Breast epithelium (tissue), 4 donors: ENCODE measurements around the gene INTS13. TPM values are rescaled to one million over a fixed set of nuclear protein-coding genes. Genes with fewer than 3 reads are reported as not detected.
A peak's percentile ranks its signal among the peaks of the same experiment; 100 is the strongest.

ENCODE experiments used
- DNase-seq, 2 donors: peaks; one replicate each; pipeline ENCODE4 v3.0.0-alpha.2; 2019; ENCODE audit warnings: low spot score in 2 of 2
- H3K27ac ChIP-seq, 2 donors: fragments of 200-600 bp; sonication (generic) in 1 of 2; one replicate each; pipeline ENCODE4 v1.5.1; 2016 to 2019; ENCODE audit warnings: mild to moderate bottlenecking in 1 of 2
- H3K27me3 ChIP-seq, 2 donors: fragments of 200-600 bp; sonication (generic) in 1 of 2; one replicate each; pipeline versions ENCODE4 v1.5.1 to v1.6.0; 2017 to 2019; ENCODE audit warnings: control low read depth in 1 of 2, mild to moderate bottlenecking in 1 of 2
- H3K36me3 ChIP-seq: fragments of 200-600 bp; one replicate; pipeline ENCODE4 v1.5.1; 2019
- H3K4me1 ChIP-seq, 2 donors: fragments of 200-600 bp; sonication (generic); one replicate each; pipeline ENCODE4 v1.5.1; 2016 to 2019; ENCODE audit warnings: control low read depth in 1 of 2
- H3K4me3 ChIP-seq, 3 donors: fragments of 200-600 bp; sonication (generic); 1 replicate in 2 of 3; 2 replicates in 1 of 3; pipeline ENCODE4 v1.5.1; 2016 to 2019; ENCODE audit warnings: mild to moderate bottlenecking in 3 of 3, moderate library complexity in 2 of 3
- H3K9me3 ChIP-seq, 2 donors: fragments of 200-600 bp; sonication (generic) in 1 of 2; one replicate each; pipeline ENCODE4 v1.5.1; 2016 to 2019; ENCODE audit warnings: control low read depth in 1 of 2
- POLR2A ChIP-seq: fragments of 450-650 bp; IDR thresholded peaks from one replicate; pipeline ENCODE4 v1.6.1; 2016; ENCODE audit warnings: antibody characterized with exemption, mild to moderate bottlenecking, moderate library complexity
- POLR2AphosphoS5 ChIP-seq, 3 donors: sonication (generic); formaldehyde crosslinking; IDR thresholded peaks; one replicate each; pipeline ENCODE4 v1.6.1; 2017; ENCODE audit warnings: antibody characterized with exemption in 3 of 3
- intact Hi-C: fragments of 100-400 bp; cut with DNase I; formaldehyde crosslinking; loops from one replicate; pipeline ENCODE4 v1.15.1; 2023; ENCODE audit warnings: low total_unique reads
- total RNA-seq, 3 donors: library from RNA; depleted of rRNA; stranded (reverse); fragments of >200 nt; gene quantifications; one replicate each; pipeline ENCODE4 v1.1.0, GENCODE V29; 2016
- TF ChIP-seq, protein P1 (sequence below), 3 donors: fragments of 450-650 bp; IDR thresholded peaks; one replicate each; pipeline ENCODE4 v1.5.1; 2016 to 2017; ENCODE audit warnings: antibody characterized with exemption in 3 of 3, mild to moderate bottlenecking in 3 of 3, moderate library complexity in 3 of 3

Gene INTS13
- total RNA-seq, 3 donors from 2014 or later, result 20.6 to 23.1 (median 21.9) TPM

GRCh38 chr12:26896913-26897312 lies 40.9 kb downstream of the INTS13 start:
- Histone ChIP-seq H3K4me1 (no peaks in the 10 kb centered on the region), H3K9me3 (no peaks in the 10 kb centered on the region), H3K4me3 (no peak overlapping the region), H3K27me3 (no peaks in the 10 kb centered on the region), H3K27ac (no peak overlapping the region), H3K36me3 (no peaks in the 10 kb centered on the region)
- intact Hi-C loops, result no loop called here
- TF ChIP-seq POLR2AphosphoS5 (IDR thresholded peaks at IDR 0.05), result no peak
- no peak for TF ChIP-seq POLR2A
- TF ChIP-seq, protein P1, sequence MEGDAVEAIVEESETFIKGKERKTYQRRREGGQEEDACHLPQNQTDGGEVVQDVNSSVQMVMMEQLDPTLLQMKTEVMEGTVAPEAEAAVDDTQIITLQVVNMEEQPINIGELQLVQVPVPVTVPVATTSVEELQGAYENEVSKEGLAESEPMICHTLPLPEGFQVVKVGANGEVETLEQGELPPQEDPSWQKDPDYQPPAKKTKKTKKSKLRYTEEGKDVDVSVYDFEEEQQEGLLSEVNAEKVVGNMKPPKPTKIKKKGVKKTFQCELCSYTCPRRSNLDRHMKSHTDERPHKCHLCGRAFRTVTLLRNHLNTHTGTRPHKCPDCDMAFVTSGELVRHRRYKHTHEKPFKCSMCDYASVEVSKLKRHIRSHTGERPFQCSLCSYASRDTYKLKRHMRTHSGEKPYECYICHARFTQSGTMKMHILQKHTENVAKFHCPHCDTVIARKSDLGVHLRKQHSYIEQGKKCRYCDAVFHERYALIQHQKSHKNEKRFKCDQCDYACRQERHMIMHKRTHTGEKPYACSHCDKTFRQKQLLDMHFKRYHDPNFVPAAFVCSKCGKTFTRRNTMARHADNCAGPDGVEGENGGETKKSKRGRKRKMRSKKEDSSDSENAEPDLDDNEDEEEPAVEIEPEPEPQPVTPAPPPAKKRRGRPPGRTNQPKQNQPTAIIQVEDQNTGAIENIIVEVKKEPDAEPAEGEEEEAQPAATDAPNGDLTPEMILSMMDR (IDR thresholded peaks at IDR 0.05), result no peak
- DNase-seq, result no peak

DNA sequence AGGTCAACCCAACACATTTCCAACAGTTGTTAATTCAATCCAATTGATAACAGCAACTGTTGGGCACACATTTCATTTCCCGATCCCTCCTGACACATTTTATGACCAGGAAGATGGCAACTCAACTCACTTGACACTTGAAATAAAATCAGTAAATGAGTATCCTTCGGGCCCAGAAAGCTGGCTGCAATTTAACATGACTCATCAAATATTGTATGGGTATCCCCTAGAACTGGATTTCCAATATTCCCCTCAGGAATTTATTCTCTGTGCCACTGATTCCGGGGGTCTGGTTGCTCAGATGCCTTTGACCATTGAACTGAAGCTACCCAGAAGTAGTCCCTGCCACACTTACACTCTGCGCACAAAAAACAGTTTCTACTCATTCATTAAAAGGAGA lies 42.1 kb downstream of the INTS13 start:
- Histone ChIP-seq H3K27me3 (no peaks in the 10 kb centered on the region), H3K4me3 (no peak overlapping the region), H3K4me1 (no peaks in the 10 kb centered on the region), H3K36me3 (no peaks in the 10 kb centered on the region), H3K9me3 (no peaks in the 10 kb centered on the region), H3K27ac (no peak overlapping the region)
- intact Hi-C loops, result no loop called here
- TF ChIP-seq POLR2A (no peak), POLR2AphosphoS5 (IDR thresholded peaks at IDR 0.05) (no peak)
- TF ChIP-seq, protein P1 (IDR thresholded peaks at IDR 0.05), result no peak
- DNase-seq, result no peak

- TF ChIP-seq, protein P1 (IDR thresholded peaks at IDR 0.05), result no peak
- TF ChIP-seq POLR2AphosphoS5 (IDR thresholded peaks at IDR 0.05) (no peak), POLR2A (no peak)
- intact Hi-C loops, result no loop called here
Measured at GRCh38 chr12:26891704-26892103, 46.1 kb downstream of the INTS13 start.

GRCh38 chr12:26890784-26891183 lies 47.0 kb downstream of the INTS13 start:
- H3K4me3 ChIP-seq, result no peak overlapping the region

More at GRCh38 chr12:26891704-26892103, 46.1 kb downstream of the INTS13 start:
- no peak for DNase-seq
- H3K4me3 ChIP-seq, result no peak overlapping the region
- no peaks in the 10 kb centered on the region for H3K4me1 ChIP-seq
- no peaks in the 10 kb centered on the region for H3K27me3 ChIP-seq
- no peaks in the 10 kb centered on the region for H3K36me3 ChIP-seq
- no peaks in the 10 kb centered on the region for H3K9me3 ChIP-seq
- H3K27ac ChIP-seq, result no peak overlapping the region

DNA sequence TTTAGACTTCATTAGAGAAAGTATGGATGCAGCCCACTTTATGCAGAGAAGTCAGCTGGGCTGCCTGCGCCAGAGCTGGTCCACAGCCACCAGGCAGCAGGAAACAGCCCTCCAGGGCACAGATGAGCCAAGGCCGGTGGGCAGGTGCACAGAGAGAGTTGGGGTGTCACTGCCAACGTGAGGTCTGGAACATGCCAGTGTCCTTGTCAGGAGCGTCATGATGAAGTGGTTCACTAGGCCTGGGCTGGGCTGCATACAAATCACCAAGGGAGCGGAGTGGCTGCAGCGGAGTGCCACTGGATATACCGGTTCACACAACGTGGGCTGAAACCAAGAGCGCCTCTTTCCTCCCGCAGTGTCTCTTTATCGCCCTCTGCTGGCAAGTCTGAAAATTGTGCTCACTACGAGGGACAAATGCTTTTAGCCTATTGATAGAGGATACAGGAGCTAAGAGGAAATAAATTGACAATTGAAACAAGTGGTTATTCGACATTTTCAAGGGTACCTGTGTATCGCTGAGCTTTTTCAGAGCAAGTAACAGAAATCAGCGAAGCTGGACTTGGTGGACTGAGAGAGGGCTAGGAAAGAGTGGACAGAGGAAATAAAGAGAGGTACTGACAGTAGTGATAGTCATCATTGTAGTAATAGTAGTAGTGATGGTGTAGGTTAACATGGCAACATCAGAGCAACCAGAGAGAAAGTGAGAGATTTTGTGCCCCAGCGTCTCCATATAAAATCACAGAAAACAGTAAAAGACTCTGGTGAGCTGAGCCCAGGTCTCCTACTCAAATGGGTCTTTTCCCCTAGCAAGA lies 52.8 kb downstream of the INTS13 start:
- Histone ChIP-seq H3K4me3 (no peak overlapping the region), H3K4me1 (no peaks in the 10 kb centered on the region), H3K36me3 (no peaks in the 10 kb centered on the region), H3K9me3 (no peaks in the 10 kb centered on the region), H3K27me3 (no peaks in the 10 kb centered on the region), H3K27ac (no peak overlapping the region)
- TF ChIP-seq POLR2A, result no peak
- TF ChIP-seq, protein P1 (IDR thresholded peaks at IDR 0.05), result peak; percentile 87 to 92 (median 92)
- peak in 2 of 3 donors; percentile 15 to 19 for TF ChIP-seq POLR2AphosphoS5 (IDR thresholded peaks at IDR 0.05)
- intact Hi-C loops, result no loop called here
- peak; percentile 82 to 86 for DNase-seq

More at GRCh38 chr12:26890784-26891183, 47.0 kb downstream of the INTS13 start:
- TF ChIP-seq POLR2AphosphoS5 (IDR thresholded peaks at IDR 0.05) (no peak), POLR2A (no peak)
- TF ChIP-seq, protein P1 (IDR thresholded peaks at IDR 0.05), result no peak
- no peaks in the 10 kb centered on the region for H3K4me1 ChIP-seq
- no peaks in the 10 kb centered on the region for H3K9me3 ChIP-seq
- intact Hi-C loops, result no loop called here
- no peak overlapping the region for H3K27ac ChIP-seq
- no peaks in the 10 kb centered on the region for H3K36me3 ChIP-seq
- H3K27me3 ChIP-seq, result no peaks in the 10 kb centered on the region
- DNase-seq, result no peak
